ENCODE data around the gene FAM50B.

FAM50B gene

DNA sequence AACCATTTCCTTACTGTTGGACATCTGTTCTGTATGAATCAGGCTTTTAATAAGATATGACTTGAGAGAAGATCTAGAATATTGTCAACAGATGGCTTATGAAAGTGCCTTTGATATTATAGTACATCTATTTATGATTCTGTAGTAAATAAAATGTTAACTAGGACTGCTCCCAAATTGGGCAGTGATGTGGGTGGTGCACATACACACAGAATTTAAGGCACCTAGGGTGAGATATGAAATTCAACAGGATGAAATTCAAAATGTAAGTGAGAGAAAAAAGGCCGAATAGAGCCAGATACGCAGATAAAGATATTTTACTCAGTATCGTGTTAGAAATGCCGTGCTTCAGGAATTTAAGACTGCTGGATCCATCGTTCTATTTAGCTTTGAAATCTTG lies 26.3 kb downstream of the FAM50B start:
- DNase-seq, result no peak

- DNase-seq, result no peak
These were observed 26.9 kb downstream of the FAM50B start for GRCh38 chr6:3876101-3876500.

DNA sequence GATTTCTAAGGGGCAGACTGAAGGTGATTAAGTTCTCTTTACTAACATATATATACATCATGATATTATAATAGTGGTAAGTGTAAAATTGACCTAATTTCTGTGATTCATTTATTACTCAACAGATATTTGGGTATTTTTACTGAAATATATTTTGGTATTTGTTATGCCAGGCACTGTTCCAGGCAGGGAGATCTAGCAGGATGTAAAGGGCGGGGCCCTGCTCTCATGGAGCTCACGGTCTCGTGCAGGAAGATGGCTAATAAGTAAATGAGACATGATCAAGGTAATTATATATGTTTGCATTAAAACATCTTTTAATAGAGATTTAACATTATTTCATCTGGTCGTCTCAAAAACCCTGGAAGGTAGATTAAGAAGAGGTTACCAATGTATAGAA lies 27.7 kb downstream of the FAM50B start:
- DNase-seq, result no peak

DNA sequence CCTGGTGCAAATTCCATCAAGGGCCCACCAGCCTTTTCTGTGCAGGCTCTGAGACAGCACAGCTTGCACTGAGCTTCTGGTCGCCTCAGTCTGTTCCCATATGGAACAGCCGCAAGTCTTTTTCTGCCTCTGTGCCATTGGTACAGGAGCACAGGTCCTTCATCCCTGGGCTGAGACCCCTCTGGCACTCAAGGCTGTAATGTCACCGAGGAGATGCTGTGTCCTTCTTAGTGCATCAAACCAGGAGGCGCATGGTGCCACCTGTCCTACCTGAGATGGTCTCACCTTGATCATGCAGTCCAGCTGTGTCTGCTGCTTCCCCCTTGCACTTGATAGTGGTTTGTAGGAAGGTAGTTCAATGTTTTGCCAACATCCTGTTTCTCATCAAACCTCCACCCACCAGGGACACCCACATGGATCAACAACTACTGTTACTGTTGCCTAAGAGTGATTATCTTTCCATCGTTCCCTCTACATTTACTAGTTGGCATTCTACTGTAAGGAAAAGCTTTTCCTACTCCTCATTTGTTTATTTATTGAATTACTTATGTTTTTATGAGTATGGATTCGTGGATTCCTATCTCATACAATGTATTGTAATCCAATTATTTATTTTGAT lies 29.0 kb downstream of the FAM50B start:
- DNase-seq, result no peak

GRCh38 chr6:3879194-3879952 lies 30.2 kb downstream of the FAM50B start:
- no peak for DNase-seq

DNA sequence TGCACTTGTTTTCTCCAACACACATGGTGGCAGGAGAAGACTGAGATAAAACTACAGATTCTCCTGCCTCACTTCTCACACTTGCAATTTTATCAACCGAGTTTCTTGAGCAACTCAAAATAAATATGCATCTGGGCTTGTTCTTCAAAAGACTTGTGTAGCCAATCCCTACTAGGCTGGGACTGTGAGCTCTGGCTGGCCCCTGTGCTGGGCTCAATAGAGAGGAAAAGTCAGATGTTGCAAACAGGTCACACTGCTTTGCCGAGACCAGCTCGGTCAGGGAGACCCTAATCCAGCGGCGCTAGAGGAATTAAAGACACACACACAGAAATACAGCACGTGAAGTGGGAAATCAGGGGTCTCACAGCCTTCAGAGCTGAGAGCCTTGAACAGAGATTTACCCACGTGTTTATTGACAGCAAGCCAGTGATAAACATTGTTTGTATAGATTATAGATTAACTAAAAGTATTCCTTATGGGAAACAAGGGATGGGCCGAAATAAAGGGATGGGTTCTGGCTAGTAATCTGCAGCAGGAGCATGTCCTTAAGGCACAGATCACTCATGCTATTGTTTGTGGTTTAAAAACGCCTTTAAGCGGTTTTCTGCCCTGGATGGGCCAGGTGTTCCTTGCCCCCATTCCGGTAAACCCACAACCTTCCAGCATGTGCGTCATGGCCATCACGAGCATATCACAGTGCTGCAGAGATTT lies 32.7 kb downstream of the FAM50B start:
- no peak for DNase-seq

DNA sequence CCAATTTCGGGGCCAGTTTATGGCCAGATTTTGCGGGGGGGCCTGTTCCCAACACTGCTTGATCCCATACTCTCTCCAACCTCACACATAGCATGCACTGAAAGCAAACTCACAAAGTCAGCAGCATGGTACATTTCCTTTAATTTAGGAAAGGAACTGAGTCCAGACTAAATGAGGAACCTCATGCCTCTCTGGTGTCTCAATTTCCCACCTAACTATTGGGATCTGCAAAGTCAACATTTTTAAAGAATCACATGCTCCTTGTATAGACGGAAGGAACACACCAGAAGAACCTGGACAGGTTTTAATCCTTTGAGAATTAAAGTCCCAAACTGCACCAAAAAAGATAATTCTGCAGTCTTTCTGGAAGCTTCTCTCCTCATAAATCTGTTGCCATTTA lies 33.3 kb downstream of the FAM50B start:
- no peak for DNase-seq

DNA sequence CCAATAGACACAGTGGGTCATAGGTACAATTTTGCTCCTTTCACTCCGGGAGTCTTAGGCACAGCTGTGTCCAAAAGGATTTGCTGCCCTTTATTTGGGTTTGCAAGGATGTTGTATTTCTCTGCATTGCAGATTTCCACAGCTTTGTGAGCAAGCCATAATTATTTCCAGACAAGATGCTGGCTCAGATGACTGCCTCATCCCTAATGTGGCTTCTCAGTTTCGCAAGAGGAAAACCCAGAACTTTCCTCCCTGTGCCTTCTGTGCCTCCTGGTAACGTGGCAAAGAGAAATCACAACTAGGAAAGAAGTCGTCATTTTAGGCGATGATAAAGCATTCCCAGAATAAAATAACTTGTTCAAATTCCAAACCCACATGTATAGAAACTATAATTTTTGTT lies 33.7 kb downstream of the FAM50B start:
- no peak for DNase-seq

- DNase-seq, result no peak
These were observed 35.0 kb downstream of the FAM50B start for GRCh38 chr6:3884007-3884745.

GRCh38 chr6:3885262-3886036 lies 36.3 kb downstream of the FAM50B start:
- no peak for DNase-seq

GRCh38 chr6:3887150-3887700 lies 38.1 kb downstream of the FAM50B start:
- DNase-seq, result no peak

- DNase-seq, result no peak
These were observed 39.2 kb downstream of the FAM50B start for GRCh38 chr6:3888153-3888957.

DNA sequence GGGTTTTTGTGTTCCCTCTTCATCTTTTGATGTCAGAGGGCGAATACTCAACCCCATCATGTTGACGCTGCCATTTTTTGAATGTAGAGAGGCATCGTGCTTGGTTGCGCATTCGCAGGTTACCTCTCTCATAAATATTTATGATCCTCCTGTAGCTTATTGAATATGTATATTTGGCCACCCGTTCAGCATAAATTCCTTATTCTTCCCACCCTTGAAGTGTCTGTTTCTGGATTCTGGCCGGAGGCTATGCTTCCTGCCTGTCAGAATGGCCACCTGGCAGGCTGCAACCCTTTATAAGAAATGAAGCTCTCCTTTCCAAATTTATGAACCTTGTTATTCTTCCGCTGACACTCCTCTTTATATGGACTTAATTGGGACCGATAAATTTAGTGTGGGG lies 40.9 kb downstream of the FAM50B start:
- DNase-seq, result no peak

DNA sequence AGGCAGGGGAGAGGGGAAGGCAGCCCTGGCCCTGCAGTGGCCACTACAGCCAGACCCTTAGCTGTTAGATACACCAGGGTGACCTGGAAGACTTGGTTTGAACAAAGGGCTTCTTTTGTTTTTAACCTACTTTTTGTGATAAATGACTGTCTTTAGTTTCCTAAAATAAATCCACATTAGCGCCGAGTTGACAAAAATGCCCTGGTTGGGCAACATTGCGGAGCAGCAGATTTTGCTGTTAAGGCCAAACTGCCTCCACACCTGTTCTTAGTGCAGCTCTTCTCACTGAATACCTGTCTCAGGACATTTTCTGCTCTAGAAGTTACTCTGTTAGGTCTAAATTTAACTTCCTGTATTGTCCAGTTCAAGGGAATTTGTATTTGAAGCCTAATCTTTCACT lies 42.7 kb downstream of the FAM50B start:
- no peak for DNase-seq

DNA sequence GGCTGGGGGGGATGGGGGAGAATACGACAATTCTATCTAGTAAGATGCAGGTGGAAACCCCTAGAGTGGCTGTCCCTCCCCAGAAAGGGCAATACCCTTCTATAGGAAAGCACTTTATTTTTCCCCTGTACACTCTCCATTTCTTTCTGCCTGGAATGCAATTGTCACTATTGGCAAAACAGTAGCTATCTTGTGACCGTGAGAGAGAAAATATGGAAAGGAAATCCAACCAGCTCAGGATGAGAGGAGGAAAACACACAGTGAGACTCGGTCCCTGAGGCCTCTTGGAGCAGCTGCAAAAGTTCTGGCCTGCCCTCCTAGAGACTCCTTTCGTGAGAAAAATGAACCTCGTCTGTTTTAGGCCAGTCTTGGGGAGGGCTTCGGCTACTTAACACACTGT lies 43.4 kb downstream of the FAM50B start:
- DNase-seq, result no peak

DNA sequence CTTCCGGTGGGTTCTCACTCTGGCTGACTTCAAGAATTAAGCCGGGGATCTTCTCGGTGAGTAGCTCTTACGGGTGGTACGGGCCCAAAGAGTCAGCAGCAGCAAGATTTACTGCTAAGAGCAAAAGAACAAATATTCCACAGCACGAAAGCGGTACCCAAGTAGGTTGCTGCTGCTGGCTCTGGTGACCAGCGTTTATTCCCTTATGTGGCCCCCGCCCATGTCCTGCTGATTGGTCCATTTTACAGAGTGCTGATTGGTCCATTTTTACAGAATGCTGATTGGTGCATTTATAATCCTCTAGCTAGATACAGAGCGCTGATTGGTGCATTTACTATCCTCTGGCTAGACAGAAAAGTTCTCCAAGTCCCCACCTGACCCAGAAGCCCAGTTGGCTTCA lies 44.3 kb downstream of the FAM50B start:
- no peak for DNase-seq

- DNase-seq, result no peak
These were observed 44.7 kb downstream of the FAM50B start for GRCh38 chr6:3893917-3894316.

DNA sequence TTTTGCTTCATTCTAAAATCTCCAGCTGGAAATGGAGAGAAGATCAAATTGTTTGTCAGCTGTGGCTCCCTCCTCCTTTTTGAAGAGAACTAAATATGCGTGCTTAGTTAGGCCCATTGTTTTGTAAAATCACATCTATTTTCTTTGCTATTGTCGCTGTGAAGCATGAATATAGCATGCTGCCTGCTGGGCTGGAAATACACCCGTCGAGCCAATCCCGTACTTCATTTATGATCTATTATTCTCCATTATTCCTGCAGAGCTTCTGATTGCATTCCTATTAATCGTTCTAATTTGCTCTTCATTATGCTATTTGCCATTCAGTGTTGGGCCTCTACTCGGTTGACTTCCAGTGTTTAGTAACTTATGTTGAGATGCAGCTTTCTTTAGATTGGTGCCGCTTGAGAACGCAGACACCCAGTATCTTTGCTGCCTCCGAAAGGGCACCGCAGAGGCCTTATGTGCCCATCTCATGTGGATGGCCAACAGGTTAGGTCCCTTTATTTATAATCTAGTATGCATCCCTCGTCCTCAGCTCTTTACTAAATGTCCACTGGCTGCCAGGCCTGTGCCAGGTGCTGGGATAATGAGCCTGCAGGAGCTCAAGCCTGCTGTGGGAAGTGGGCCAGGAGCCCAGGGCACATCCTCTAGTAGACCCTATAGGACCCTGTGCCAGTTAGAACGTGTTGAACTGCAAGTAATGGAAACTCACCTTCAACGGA lies 45.6 kb downstream of the FAM50B start:
- DNase-seq, result no peak

GRCh38 chr6:3895312-3895653 lies 46.1 kb downstream of the FAM50B start:
- DNase-seq, result no peak

GRCh38 chr6:3895805-3896204 lies 46.6 kb downstream of the FAM50B start:
- DNase-seq, result no peak
